Astrocyte (in vitro differentiated cells and primary cell): ENCODE measurements around the gene UTP15.

Experiments
- EZH2 ChIP-seq: IDR thresholded peaks from 2 replicates; pipeline ENCODE4 v1.6.1; 2012; ENCODE audit warnings: mild to moderate bottlenecking, low read length, inconsistent platforms; ENCODE audit not compliant: insufficient read depth
- TF ChIP-seq, protein P1 (sequence below): IDR thresholded peaks from 2 replicates; pipeline ENCODE4 v1.5.1; 2011; ENCODE audit warnings: low read depth, mild to moderate bottlenecking, inconsistent platforms, low read length, moderate library complexity; ENCODE audit not compliant: insufficient read depth

DNA sequence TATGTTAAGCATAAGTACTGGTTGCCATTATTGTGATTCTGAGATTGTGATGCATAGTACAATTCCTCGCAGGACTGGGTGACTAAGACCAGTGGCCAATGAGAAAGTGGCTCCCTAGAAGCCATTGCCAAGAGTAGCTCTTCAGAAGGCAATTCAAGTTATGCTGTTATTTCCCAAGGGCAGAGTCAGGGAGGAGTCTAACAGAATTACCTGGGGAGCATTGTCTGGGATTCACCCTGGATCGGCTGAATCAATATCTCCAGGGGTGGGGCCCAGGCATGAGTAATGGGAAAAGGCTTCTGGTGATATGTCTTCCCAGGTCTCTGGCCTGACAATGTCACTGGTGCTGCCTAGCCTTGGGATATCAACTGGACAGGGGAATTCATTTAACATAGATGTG, 49.5 kb downstream of the UTP15 start:
- TF ChIP-seq, protein P1, sequence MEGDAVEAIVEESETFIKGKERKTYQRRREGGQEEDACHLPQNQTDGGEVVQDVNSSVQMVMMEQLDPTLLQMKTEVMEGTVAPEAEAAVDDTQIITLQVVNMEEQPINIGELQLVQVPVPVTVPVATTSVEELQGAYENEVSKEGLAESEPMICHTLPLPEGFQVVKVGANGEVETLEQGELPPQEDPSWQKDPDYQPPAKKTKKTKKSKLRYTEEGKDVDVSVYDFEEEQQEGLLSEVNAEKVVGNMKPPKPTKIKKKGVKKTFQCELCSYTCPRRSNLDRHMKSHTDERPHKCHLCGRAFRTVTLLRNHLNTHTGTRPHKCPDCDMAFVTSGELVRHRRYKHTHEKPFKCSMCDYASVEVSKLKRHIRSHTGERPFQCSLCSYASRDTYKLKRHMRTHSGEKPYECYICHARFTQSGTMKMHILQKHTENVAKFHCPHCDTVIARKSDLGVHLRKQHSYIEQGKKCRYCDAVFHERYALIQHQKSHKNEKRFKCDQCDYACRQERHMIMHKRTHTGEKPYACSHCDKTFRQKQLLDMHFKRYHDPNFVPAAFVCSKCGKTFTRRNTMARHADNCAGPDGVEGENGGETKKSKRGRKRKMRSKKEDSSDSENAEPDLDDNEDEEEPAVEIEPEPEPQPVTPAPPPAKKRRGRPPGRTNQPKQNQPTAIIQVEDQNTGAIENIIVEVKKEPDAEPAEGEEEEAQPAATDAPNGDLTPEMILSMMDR: no peak
- TF ChIP-seq EZH2: no peak
